Hepatocyte (in vitro differentiated cells): ENCODE data around the gene RIMBP2.

Experiments used
- CTCF ChIP-seq: fragments of 200-600 bp; sonication (generic); IDR thresholded peaks from 2 replicates; pipeline ENCODE4 v1.5.1; 2016; ENCODE audit warnings: antibody characterized with exemption, mild to moderate bottlenecking; ENCODE audit not compliant: poor library complexity
- EZH2 ChIP-seq: fragments of 200-600 bp; sonication (generic); IDR thresholded peaks from 2 replicates; pipeline ENCODE4 v1.6.1; 2016; ENCODE audit warnings: antibody characterized with exemption, mild to moderate bottlenecking, borderline replicate concordance

- TF ChIP-seq EZH2 (no peak), CTCF (no peak)
Observed at GRCh38 chr12:130485291-130486145, 230.6 kb downstream of the RIMBP2 start.
